ENCODE data around the gene ELAVL4.

ELAVL4 gene

GRCh38 chr1:50109647-50110075 is 941 bp downstream of the ELAVL4 start:
- no peak overlapping the region for H3K4me3 ChIP-seq (ENCODE audit: low read depth, low read length)
- peak; percentile 6 for DNase-seq (ENCODE audit: low read depth)
- TF ChIP-seq CTCF (IDR thresholded peaks at IDR 0.05; ENCODE audit: low read depth, low read length) (no peak), MAX (IDR thresholded peaks at IDR 0.05; ENCODE audit: low read depth, low read length) (no peak), POLR2A (IDR thresholded peaks at IDR 0.05; ENCODE audit: extremely low read depth, insufficient read length) (no peak), MYC (IDR thresholded peaks at IDR 0.05; ENCODE audit: low read depth, low read length) (no peak)

GRCh38 chr1:50110151-50110550 is 1.4 kb downstream of the ELAVL4 start:
- no peak overlapping the region for H3K4me3 ChIP-seq (ENCODE audit: low read depth, low read length)
- TF ChIP-seq CTCF (IDR thresholded peaks at IDR 0.05; ENCODE audit: low read depth, low read length), result no peak
- TF ChIP-seq POLR2A (IDR thresholded peaks at IDR 0.05; ENCODE audit: extremely low read depth, insufficient read length), result no peak
- TF ChIP-seq MYC (IDR thresholded peaks at IDR 0.05; ENCODE audit: low read depth, low read length), result no peak
- TF ChIP-seq MAX (IDR thresholded peaks at IDR 0.05; ENCODE audit: low read depth, low read length), result no peak
- DNase-seq (ENCODE audit: low read depth), result peak; percentile 7

GRCh38 chr1:50110656-50111055 is 1.9 kb downstream of the ELAVL4 start:
- TF ChIP-seq POLR2A (IDR thresholded peaks at IDR 0.05; ENCODE audit: extremely low read depth, insufficient read length), result no peak
- TF ChIP-seq CTCF (IDR thresholded peaks at IDR 0.05; ENCODE audit: low read depth, low read length), result no peak
- TF ChIP-seq MYC (IDR thresholded peaks at IDR 0.05; ENCODE audit: low read depth, low read length), result no peak
- TF ChIP-seq MAX (IDR thresholded peaks at IDR 0.05; ENCODE audit: low read depth, low read length), result no peak
- DNase-seq (ENCODE audit: low read depth), result no peak
- no peak overlapping the region for H3K4me3 ChIP-seq (ENCODE audit: low read depth, low read length)

GRCh38 chr1:50111503-50111902 is 2.8 kb downstream of the ELAVL4 start:
- DNase-seq (ENCODE audit: low read depth), result no peak
- TF ChIP-seq MYC (IDR thresholded peaks at IDR 0.05; ENCODE audit: low read depth, low read length), result no peak
- TF ChIP-seq MAX (IDR thresholded peaks at IDR 0.05; ENCODE audit: low read depth, low read length), result no peak
- no peak for TF ChIP-seq CTCF (IDR thresholded peaks at IDR 0.05; ENCODE audit: low read depth, low read length)
- no peak for TF ChIP-seq POLR2A (IDR thresholded peaks at IDR 0.05; ENCODE audit: extremely low read depth, insufficient read length)
- H3K4me3 ChIP-seq (ENCODE audit: low read depth, low read length), result no peak overlapping the region

- H3K4me3 ChIP-seq (ENCODE audit: low read depth, low read length), result no peak overlapping the region
- TF ChIP-seq MYC (IDR thresholded peaks at IDR 0.05; ENCODE audit: low read depth, low read length), result no peak
- TF ChIP-seq MAX (IDR thresholded peaks at IDR 0.05; ENCODE audit: low read depth, low read length), result no peak
- TF ChIP-seq CTCF (IDR thresholded peaks at IDR 0.05; ENCODE audit: low read depth, low read length), result no peak
- no peak for TF ChIP-seq POLR2A (IDR thresholded peaks at IDR 0.05; ENCODE audit: extremely low read depth, insufficient read length)
- DNase-seq (ENCODE audit: low read depth), result no peak
These were observed 3.5 kb downstream of the ELAVL4 start for GRCh38 chr1:50112193-50112592.

- DNase-seq (ENCODE audit: low read depth), result no peak
- TF ChIP-seq MAX (IDR thresholded peaks at IDR 0.05; ENCODE audit: low read depth, low read length) (no peak), CTCF (IDR thresholded peaks at IDR 0.05; ENCODE audit: low read depth, low read length) (no peak), POLR2A (IDR thresholded peaks at IDR 0.05; ENCODE audit: extremely low read depth, insufficient read length) (no peak), MYC (IDR thresholded peaks at IDR 0.05; ENCODE audit: low read depth, low read length) (no peak)
- H3K4me3 ChIP-seq (ENCODE audit: low read depth, low read length), result no peak overlapping the region
These were observed 14.4 kb downstream of the ELAVL4 start for GRCh38 chr1:50123071-50123470.

All from NB4 (cell line).